ENCODE results near the gene LHX1.
A peak's percentile ranks its signal among the peaks of the same experiment; 100 is the strongest.

LHX1 gene

GRCh38 chr17:36939052-36939801, 2.0 kb downstream of the LHX1 start:
- peak; percentile 74 for DNase-seq

- no peak for DNase-seq
These were observed 2.6 kb downstream of the LHX1 start for GRCh38 chr17:36939802-36940312.

GRCh38 chr17:36940313-36941264, 3.3 kb downstream of the LHX1 start:
- peak; percentile 56 for DNase-seq

- DNase-seq, result peak; percentile 41
These were observed 4.2 kb downstream of the LHX1 start for GRCh38 chr17:36941265-36942010.

- DNase-seq, result peak; percentile 58
These were observed 4.8 kb downstream of the LHX1 start for GRCh38 chr17:36942019-36942599.

- peak; percentile 50 for DNase-seq
These were observed 5.4 kb downstream of the LHX1 start for GRCh38 chr17:36942631-36943125.

GRCh38 chr17:36943250-36944191, 6.2 kb downstream of the LHX1 start:
- DNase-seq, result peak; percentile 71

GRCh38 chr17:36944553-36944952, 7.3 kb downstream of the LHX1 start:
- DNase-seq, result peak; percentile 45

- no peak for DNase-seq
These were observed 7.9 kb downstream of the LHX1 start for GRCh38 chr17:36945140-36945539.

GRCh38 chr17:36945959-36946725, 8.9 kb downstream of the LHX1 start:
- no peak for DNase-seq

GRCh38 chr17:36946726-36947091, 9.4 kb downstream of the LHX1 start:
- no peak for DNase-seq

- DNase-seq, result no peak
These were observed 10.8 kb downstream of the LHX1 start for GRCh38 chr17:36947922-36948716.

GRCh38 chr17:36948717-36949460, 11.6 kb downstream of the LHX1 start, which contains the start of gene AATF:
TSS of gene AATF (plus strand) at chr17:36948954. CDS start at chr17:36949126, 172 bp downstream.
- peak; percentile 99 for DNase-seq

- DNase-seq, result no peak
These were observed 12.2 kb downstream of the LHX1 start for GRCh38 chr17:36949461-36949927.

GRCh38 chr17:36950027-36950426, 12.8 kb downstream of the LHX1 start:
- DNase-seq, result no peak

- DNase-seq, result no peak
These were observed 14.0 kb downstream of the LHX1 start for GRCh38 chr17:36951084-36951789.

GRCh38 chr17:36971508-36971907, 34.2 kb downstream of the LHX1 start:
- DNase-seq, result no peak

GRCh38 chr17:36972186-36972700, 35.0 kb downstream of the LHX1 start:
- DNase-seq, result no peak

Data from eye (tissue), 1 donor.